Measurements from ENCODE around the gene ANGPTL4. TPM values are rescaled to one million over a fixed set of nuclear protein-coding genes. Genes with fewer than 3 reads are reported as not detected.
A peak's percentile ranks its signal among the peaks of the same experiment; 100 is the strongest.
"Not testable (repeated sequence)": the region's sequence is repeated elsewhere in the genome, so short reads cannot be mapped to it uniquely, and the experiment has no call there.

Gene ANGPTL4
- total RNA-seq, 1 experiment from 2014 or later: not detected

- no peak for DNase-seq (ENCODE audit: low read depth)
Measured at GRCh38 chr19:8388612-8388958, 24.6 kb downstream of the ANGPTL4 start.

- peak; percentile 100 for DNase-seq (ENCODE audit: low read depth)
Measured at GRCh38 chr19:8389891-8390616, 26.1 kb downstream of the ANGPTL4 start, which contains the start of gene RAB11B. Gene RAB11B, plus strand, starts transcription at chr19:8390360. Its CDS starts 57 bp downstream, at chr19:8390417.

DNA sequence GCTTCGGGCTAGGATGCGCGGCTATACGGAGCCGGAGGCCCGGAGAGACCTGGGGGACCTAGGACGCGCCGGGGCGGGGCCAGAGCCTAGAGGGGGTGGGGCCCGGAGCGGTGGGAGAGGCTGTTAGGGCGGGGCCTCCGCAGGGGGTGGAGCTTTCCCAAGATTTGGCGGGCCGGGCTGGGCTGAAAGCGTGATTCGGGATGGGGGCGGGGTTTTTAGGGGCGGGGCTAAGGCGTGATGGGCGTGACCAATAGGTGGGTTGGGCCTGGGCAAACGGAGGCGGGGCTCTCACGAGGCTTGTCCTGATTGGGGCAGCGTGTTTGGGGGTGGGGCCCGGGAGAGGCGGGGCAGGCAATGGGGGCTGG lies 26.6 kb downstream of the ANGPTL4 start:
- DNase-seq (ENCODE audit: low read depth): peak; percentile 60

DNA sequence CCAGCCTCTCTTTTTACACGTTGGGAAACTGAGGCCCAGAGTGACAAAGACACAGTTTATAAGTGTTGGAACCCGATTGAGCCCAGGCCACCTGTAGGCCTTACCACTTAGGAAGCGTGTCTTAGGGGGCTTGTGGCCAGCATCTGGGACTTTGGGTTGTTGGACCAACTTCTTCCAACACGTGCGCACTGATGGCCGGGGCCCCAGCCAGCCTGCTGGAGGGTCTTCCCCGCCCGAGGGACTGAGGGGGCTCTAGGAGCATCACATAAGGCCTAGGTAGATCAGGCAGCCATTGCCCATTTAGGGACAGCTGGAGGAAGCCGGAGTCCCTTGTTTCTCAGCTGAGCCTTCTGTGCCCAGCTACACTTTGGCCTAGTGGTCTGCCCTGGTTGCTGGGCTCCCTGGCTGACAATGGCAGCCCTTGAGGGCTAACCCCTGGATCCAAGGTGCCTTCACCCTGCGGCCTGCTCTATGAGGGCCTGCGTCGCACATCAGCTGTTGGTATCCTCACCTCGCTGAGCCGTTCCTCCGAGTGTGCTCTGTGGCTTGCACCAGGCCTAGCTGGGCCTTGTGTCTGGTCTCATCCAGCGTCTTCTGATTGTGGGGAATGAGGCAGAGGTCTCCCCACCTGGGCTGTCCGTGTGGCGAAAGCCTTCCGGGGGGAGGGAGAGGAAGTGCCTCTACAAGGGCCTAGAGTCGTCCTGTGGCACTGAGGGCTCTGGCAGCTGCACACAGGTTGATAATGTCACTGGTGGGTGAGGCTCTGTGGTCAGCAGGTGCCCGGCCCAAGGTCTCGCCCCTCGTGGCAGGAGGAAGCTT lies 27.5 kb downstream of the ANGPTL4 start:
- no peak for DNase-seq (ENCODE audit: low read depth)

- DNase-seq (ENCODE audit: low read depth): no peak
Measured at GRCh38 chr19:8392017-8392591, 28.1 kb downstream of the ANGPTL4 start.

DNA sequence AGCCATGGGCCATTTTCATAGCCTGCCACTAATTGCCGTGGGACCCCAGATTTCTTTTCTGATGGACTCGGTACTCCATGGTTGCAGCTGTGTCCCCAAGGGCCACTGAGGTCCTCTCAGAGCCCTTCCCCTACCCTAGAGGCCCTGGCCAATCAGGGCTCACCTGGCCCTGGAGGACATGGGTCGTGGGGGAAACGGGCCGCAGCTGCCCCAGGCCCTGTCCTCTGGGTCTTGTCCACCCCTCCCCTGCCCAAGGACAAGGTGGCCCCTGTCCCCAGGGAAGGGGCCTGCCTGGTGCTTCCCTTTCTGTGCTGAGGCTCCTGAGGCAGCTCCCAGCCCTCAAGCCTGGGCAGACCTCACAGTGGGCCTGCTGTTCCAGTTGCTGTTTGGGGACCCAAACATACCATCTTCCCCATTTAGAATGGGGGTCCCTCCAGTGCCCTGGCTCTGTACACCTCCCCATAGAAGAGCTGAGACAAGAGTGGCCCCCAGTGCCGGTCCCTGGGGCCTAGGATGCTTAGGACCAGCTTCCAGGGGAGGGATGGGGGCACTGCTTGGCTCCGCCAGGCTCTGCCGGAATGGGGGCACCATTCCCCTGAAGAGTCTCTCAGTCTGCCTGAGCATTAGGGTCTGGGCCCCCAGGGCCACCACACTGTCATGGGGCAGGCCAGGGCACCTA lies 29.4 kb downstream of the ANGPTL4 start:
- no peak for DNase-seq (ENCODE audit: low read depth)

DNA sequence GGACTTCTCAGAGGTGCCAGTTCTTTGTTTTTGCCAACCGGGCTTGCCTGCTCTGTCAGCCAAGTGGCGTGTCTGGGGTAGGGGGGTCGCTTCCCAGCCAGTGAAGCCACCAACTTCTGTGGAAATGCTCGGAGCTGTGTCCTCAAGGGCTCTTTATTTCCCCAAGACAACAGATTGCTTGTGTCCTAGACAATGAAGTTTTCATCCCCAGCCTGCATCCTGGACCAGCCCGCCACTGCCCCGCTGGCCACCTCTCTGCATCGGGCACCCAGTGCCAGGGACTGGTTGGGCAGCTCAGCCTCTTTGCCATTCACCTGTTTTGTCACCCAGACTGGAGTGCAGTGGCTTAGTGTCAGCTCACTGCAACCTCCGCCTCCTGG lies 29.9 kb downstream of the ANGPTL4 start:
- no peak for DNase-seq (ENCODE audit: low read depth)

- DNase-seq (ENCODE audit: low read depth): no peak
Measured at GRCh38 chr19:8395621-8396082, 31.7 kb downstream of the ANGPTL4 start.

DNA sequence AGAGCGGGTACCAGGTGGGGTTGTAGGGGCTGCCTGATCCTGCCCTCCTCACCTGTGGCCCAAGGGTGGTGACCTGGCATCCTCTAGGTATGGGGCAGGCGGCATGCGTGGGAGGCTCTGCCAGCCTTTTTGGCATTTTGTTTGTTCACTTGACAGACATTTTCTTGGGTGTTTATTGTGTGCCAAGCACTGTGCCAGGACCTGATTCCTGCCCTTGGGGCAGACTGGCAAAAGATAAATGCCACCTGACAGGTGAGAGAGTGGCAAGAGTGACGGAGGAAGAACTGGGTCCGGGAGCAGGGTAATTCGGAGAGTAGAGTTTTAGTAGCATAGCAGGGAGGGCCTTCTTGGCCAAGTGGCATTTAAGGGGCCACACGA lies 32.2 kb downstream of the ANGPTL4 start:
- DNase-seq (ENCODE audit: low read depth): no peak

DNA sequence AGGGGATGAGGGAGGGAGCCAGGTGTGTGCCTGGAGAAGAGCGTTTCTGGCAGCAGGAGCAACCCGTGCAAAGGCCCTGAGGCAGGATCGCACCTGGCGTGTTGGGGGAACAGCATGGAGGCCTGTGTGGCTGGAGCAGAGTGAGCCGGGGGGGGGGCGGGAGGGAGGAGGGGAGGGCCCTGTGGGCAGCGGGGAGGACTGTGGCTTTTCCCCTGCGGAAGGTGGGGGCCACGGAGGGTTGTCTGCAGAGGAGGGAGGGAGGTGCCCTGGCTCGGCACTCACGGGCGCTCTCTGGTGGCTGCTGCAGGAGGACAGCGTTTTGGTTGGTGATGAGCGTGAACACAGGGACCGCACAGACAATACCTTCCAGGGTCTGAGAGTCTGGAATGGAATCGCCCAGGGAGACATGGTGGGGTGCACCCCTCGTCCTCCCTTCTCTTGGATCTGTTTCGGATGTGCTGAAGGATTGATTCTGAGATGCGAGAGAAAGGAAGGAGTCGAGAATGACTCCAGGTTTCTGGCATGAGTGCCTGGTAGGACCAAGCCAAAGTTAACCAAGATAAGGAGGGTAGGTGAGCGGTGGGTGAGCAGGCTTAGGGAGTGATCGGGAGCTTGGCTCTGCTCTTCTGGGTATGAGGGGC lies 32.7 kb downstream of the ANGPTL4 start:
- DNase-seq (ENCODE audit: low read depth): peak; percentile 45

- DNase-seq (ENCODE audit: low read depth): no peak
Measured at GRCh38 chr19:8397271-8397670, 33.3 kb downstream of the ANGPTL4 start.

- DNase-seq (ENCODE audit: low read depth): no peak
Measured at GRCh38 chr19:8397746-8398310, 33.9 kb downstream of the ANGPTL4 start.

- no peak for DNase-seq (ENCODE audit: low read depth)
Measured at GRCh38 chr19:8398311-8398771, 34.4 kb downstream of the ANGPTL4 start.

GRCh38 chr19:8399681-8400188 lies 35.8 kb downstream of the ANGPTL4 start:
- no peak for DNase-seq (ENCODE audit: low read depth)

DNA sequence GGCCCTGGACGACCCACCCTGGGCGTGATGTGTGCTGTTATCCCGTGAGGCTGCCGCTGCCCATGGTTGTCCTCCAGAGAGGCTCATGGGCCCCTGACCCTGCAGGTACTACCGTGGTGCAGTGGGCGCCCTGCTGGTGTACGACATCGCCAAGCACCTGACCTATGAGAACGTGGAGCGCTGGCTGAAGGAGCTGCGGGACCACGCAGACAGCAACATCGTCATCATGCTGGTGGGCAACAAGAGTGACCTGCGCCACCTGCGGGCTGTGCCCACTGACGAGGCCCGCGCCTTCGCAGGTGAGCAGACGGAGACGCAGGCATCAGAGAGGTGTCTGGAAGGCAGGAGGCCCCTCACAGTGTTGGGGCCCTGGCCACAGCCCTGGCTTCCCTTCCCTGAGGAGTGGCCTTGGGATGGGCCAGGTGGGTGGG lies 38.0 kb downstream of the ANGPTL4 start:
- DNase-seq (ENCODE audit: low read depth): no peak

DNA sequence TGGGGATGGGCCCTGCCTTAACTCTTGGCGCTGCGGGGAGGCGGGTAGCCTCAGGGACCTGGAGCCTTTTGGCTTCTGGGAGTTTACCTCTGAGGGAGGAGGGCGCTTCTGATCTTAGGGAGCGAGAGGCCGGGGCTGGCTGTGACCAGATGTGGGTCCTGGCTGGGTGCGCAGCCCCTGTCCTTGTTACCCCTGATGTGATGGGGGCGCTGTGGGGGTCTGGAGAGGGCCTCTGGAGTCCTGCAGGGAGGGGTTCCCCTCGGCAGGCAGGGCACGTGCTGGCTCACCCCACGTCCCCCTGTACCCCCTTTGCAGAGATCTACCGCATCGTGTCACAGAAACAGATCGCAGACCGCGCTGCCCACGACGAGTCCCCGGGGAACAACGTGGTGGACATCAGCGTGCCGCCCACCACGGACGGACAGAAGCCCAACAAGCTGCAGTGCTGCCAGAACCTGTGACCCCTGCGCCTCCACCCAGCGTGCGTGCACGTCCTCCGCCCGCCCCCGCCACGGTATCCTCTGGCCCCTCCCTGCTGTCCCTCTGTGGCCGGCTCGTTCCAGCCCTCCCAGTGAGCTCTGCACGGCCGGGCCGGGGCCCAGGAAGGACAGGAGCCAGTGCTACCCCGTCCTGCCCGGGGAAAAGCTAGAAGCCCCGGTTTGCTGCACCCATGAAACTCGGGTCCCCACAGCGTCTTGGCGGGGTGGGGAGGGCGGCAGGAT lies 39.3 kb downstream of the ANGPTL4 start:
- DNase-seq (ENCODE audit: low read depth): no peak

DNA sequence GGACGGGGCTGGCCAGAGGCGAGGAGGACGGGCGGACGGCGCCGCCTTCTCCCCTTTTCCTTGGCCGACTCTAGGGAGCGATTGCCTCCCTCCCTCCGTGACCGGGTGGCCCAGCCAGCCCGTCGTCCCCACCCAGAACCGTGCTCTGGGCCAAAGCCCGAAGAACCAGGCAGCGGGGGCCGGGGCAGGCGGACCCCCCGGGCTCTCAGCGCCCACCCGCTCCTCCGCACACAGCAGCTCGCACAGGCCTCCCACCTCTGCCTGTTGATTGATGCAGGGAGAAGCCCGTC lies 39.8 kb downstream of the ANGPTL4 start:
- no peak for DNase-seq (ENCODE audit: low read depth)

DNA sequence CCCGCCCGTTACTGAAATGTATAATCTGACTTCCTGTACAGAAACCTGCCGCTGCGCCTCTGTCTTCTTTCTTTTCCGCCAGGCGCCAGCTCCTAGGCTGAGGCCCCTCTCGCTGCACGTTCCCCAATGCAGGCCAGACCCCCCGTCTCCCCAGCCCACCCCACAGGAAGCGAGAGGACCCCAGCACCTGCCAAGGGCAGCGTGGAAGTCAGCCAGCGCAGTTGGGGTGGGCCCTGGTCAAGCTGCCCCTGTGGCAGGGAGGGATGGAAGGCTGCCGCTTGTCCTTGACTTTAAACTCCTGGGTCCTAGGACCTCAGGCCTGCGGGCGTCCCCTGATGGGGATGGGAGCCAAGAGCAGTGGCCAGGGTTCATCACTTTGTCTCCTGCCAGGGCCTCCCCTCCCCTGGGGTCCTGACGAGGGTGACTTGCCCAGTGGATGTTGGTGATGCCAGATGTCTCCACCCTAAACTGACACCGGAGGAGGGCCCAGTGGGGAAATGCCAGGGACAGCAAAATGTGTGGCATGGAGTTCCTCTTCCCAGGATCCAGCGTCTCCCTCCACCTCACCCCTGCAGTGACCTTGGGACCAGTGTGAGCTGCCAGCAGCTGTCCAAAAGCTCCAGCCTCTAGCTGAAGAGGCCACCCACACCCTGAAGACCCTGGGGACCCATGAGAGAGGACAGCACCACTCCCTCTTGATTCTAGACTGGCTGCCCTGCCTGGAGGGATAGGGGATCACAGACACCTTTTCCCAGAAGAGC lies 40.6 kb downstream of the ANGPTL4 start:
- DNase-seq (ENCODE audit: low read depth): no peak

DNA sequence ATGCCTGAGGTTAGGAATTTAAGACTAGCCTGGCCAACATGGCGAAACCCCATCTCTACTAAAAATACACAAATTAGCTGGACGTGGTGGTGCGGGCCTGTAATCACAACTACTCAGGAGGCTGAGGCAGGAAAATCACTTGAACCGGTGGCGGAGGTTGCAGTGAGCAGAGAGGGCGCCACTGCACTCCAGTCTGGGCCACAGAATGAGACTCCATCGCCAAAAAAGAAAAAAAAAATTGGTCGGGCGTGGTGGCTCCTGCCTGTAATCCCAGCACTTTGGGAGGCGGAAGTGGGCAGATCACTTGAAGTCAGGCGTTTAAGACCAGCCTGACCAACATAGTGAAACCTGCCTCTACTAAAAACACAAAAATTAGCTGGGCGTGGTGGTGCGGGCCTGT lies 46.8 kb downstream of the ANGPTL4 start:
- not testable (repeated sequence) for DNase-seq (ENCODE audit: low read depth)

Measured in HT1080 (cell line).